Muscle layer of colon (tissue), 2 donors: Measurements from ENCODE around the gene SUPT7L.

Source experiments
- H3K27ac ChIP-seq: one replicate; pipeline ENCODE4 v1.7.0; 2013; ENCODE audit warnings: low read depth, mild to moderate bottlenecking, low read length, moderate library complexity
- H3K27me3 ChIP-seq, 2 donors: one replicate each; pipeline ENCODE4 v1.7.0; 2013; ENCODE audit warnings: low read length in 2 of 2, mild to moderate bottlenecking in 2 of 2; ENCODE audit not compliant: insufficient read depth in 2 of 2, control insufficient read depth in 1 of 2
- H3K36me3 ChIP-seq: one replicate; pipeline ENCODE4 v1.7.0; 2013; ENCODE audit warnings: mild to moderate bottlenecking, low read length; ENCODE audit not compliant: insufficient read depth
- H3K4me1 ChIP-seq: one replicate; pipeline ENCODE4 v1.7.0; 2013; ENCODE audit warnings: mild to moderate bottlenecking, low read length; ENCODE audit not compliant: insufficient read depth
- H3K4me3 ChIP-seq, 2 donors: one replicate each; pipeline ENCODE4 v1.7.0; 2013; ENCODE audit warnings: low read length in 2 of 2, low read depth in 1 of 2, mild to moderate bottlenecking in 1 of 2, moderate library complexity in 1 of 2
- H3K9ac ChIP-seq: one replicate; pipeline ENCODE4 v1.7.0; 2013; ENCODE audit warnings: low read length
- H3K9me3 ChIP-seq: one replicate; pipeline ENCODE4 v1.7.0; 2013; ENCODE audit warnings: mild to moderate bottlenecking, low read length
- donor health status: abdominal sarcoma.
- donor health status: Adenocarcinoma of cecum.

The SUPT7L gene, protein sequence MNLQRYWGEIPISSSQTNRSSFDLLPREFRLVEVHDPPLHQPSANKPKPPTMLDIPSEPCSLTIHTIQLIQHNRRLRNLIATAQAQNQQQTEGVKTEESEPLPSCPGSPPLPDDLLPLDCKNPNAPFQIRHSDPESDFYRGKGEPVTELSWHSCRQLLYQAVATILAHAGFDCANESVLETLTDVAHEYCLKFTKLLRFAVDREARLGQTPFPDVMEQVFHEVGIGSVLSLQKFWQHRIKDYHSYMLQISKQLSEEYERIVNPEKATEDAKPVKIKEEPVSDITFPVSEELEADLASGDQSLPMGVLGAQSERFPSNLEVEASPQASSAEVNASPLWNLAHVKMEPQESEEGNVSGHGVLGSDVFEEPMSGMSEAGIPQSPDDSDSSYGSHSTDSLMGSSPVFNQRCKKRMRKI

DNA sequence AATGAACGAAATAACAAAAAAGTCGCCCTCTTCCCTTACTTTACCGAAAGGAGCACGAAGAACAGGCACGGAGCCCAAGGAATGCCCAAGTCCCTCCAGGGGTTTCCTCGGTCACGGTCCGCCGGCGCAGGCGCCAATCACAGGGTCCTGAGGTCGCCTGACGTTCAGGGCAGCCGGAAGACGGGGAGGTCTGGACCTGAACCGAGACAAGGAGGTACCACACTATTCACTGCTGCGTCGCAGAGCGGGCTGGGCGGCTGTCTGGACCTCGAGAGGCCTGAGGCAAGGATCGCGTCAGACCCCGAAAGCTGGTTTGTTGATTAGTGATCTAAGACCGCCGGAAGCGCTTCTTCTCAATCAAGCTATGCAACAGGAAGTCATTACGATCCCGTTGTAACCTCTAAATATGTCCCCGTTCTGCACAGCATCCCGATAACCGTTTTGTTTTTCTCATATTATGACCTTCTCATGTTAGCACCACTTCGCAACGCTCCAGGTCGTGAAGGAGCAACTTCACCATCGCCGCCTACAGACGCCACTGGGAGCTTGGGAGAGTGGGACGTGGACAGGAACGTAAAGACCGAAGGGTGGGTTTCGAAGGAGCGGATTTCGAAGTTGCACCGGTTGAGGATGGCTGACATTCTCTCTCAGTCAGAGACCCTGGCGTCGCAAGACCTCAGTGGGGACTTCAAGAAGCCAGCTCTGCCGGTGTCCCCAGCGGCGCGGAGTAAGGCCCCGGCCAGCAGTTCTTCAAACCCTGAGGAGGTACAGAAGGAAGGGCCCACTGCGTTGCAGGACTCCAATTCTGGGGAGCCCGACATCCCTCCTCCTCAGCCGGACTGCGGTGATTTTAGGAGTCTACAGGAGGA is at the start of gene SUPT7L, which contains the start of gene SLC4A1AP:
TSS of gene SUPT7L (minus strand) at position 330 of the 869 bp plus-strand sequence. CDS start 1,422 bp downstream, outside the sequence.
TSS of gene SLC4A1AP (plus strand) at position 605 of the 869 bp plus-strand sequence. CDS start at position 631, 26 bp downstream.
- Histone ChIP-seq H3K36me3 (peaks cover 30% of the 10 kb centered on the region), H3K9me3 (no peaks in the 10 kb centered on the region), H3K27me3 (no peaks in the 10 kb centered on the region)

GRCh38 chr2:27713201-27713600 is 49.8 kb upstream of the SUPT7L start:
- Histone ChIP-seq H3K4me3 (no peak overlapping the region), H3K27ac (no peak overlapping the region), H3K9ac (no peak overlapping the region), H3K27me3 (no peaks in the 10 kb centered on the region), H3K4me1 (no peaks in the 10 kb centered on the region), H3K9me3 (no peaks in the 10 kb centered on the region), H3K36me3 (no peaks in the 10 kb centered on the region)

More for the DNA sequence above, at the start of gene SUPT7L, which contains the start of gene SLC4A1AP:
- Histone ChIP-seq H3K9ac (peak within 1 kb of the TSS; percentile 93), H3K4me3 (peak within 1 kb of the TSS; percentile 99), H3K4me1 (peaks cover 23% of the 10 kb centered on the region), H3K27ac (peak within 1 kb of the TSS; percentile 92)

GRCh38 chr2:27712522-27712921 is 49.1 kb upstream of the SUPT7L start:
- no peaks in the 10 kb centered on the region for H3K4me1 ChIP-seq

GRCh38 chr2:27711804-27712203 is 48.4 kb upstream of the SUPT7L start:
- no peak overlapping the region for H3K4me3 ChIP-seq
- H3K27ac ChIP-seq = no peak overlapping the region
- H3K36me3 ChIP-seq = no peaks in the 10 kb centered on the region
- no peak overlapping the region for H3K9ac ChIP-seq
- peaks cover 4% of the 10 kb centered on the region for H3K4me1 ChIP-seq
- no peaks in the 10 kb centered on the region for H3K9me3 ChIP-seq
- H3K27me3 ChIP-seq = no peaks in the 10 kb centered on the region

More at GRCh38 chr2:27712522-27712921, 49.1 kb upstream of the SUPT7L start:
- no peaks in the 10 kb centered on the region for H3K36me3 ChIP-seq
- H3K9me3 ChIP-seq = no peaks in the 10 kb centered on the region
- H3K9ac ChIP-seq = no peak overlapping the region
- H3K4me3 ChIP-seq = no peak overlapping the region
- no peak overlapping the region for H3K27ac ChIP-seq
- no peaks in the 10 kb centered on the region for H3K27me3 ChIP-seq

DNA sequence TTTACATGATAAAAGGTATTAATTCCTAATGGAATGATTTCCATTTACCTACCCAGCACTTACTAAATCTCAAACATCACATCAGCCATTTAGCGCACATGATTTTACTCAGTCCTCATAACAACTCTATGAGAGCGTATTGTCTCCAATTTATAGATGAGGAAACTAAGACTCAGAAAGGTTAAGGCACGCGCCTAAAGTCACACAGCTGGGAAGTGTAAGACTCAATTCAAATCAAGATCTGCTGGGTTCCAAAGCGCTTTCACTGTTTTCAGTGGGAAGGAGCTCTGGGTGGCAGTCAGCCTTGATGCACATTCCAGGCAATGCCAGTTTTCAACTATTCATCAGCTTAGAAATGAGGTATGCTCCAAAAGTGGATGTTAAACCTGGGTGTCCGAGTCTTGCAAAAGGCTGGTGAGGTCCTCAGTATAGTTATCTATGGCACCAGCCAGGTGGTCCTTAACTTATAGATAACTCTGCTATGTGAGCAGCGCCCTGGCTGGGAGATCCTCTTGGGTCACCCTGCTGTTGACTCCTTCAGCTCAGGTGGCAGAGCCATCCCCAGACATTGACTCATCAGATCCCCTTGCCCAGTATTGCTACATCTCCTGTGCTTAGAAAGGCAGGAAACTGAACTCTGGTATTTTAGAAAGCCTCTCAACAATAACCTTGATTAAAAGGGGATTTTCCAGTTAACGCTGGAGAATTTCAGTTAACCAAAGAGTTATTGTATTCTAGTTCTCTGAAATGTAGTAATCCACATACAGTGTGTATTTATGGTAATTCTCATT is 47.4 kb upstream of the SUPT7L start:
- H3K27me3 ChIP-seq = no peaks in the 10 kb centered on the region
- no peak overlapping the region for H3K4me3 ChIP-seq
- H3K27ac ChIP-seq = no peak overlapping the region

DNA sequence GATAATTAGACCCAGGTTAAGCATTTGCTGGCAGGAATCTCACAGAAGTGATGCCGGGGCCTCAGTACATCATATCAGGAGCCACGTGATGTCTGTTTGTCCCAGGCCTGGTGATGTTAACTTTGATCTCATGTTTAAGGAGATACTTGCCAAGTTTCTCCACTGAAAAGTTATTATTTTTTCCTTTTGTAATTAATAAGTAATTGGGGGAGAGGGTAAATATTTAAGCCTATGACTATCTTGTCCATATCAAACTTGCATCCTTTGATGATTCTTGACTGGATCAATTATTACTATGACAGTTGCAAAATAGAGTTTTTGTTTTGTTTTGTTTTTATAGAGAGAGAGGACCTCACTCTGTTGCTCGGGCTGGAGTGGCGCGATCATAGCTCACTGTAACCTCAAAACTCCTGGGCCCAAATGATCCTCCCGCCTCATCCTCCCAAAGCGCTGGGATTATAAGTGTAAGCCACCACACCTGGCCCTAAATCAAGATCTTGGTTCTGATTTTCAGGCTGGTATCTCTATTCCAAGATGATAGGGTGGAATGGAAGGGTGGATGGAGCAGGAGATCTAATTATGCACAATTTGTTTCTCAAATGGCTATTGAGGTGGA is 46.7 kb upstream of the SUPT7L start:
- Histone ChIP-seq H3K9me3 (no peaks in the 10 kb centered on the region), H3K27me3 (no peaks in the 10 kb centered on the region), H3K4me3 (no peak overlapping the region), H3K4me1 (peaks cover 15% of the 10 kb centered on the region), H3K27ac (no peak overlapping the region), H3K36me3 (no peaks in the 10 kb centered on the region), H3K9ac (no peak overlapping the region)

More for the DNA sequence above, 47.4 kb upstream of the SUPT7L start:
- Histone ChIP-seq H3K9me3 (no peaks in the 10 kb centered on the region), H3K4me1 (peaks cover 14% of the 10 kb centered on the region), H3K9ac (no peak overlapping the region), H3K36me3 (no peaks in the 10 kb centered on the region)

DNA sequence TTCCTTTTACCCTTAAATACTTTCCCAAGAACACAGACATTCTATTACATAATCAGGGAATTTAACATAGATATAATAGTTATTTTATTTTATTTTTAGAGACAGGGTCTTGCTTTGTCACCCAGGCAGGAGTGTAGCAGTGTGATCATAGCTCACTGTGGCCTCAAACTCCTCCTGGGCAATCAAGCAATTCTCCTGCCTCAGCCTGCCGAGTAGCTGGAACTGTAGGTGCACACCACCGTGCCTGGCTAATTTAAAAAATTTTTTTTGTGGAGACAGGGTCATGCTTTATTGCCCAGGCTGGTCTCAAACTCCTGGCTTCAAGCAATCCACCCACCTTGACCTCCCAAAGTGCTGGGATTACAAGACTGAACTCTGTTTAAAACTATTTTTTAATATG is 45.9 kb upstream of the SUPT7L start:
- Histone ChIP-seq H3K4me1 (peaks cover 15% of the 10 kb centered on the region), H3K9me3 (no peaks in the 10 kb centered on the region), H3K9ac (no peak overlapping the region), H3K27ac (no peak overlapping the region), H3K4me3 (no peak overlapping the region), H3K27me3 (no peaks in the 10 kb centered on the region), H3K36me3 (no peaks in the 10 kb centered on the region)

- Histone ChIP-seq H3K9ac (no peak overlapping the region), H3K9me3 (no peaks in the 10 kb centered on the region), H3K4me1 (peaks cover 20% of the 10 kb centered on the region), H3K27me3 (no peaks in the 10 kb centered on the region), H3K27ac (no peak overlapping the region), H3K36me3 (no peaks in the 10 kb centered on the region), H3K4me3 (no peak overlapping the region)
These were observed 45.3 kb upstream of the SUPT7L start for GRCh38 chr2:27708666-27709065.

- H3K27me3 ChIP-seq = no peaks in the 10 kb centered on the region
- H3K27ac ChIP-seq = no peak overlapping the region
- no peaks in the 10 kb centered on the region for H3K9me3 ChIP-seq
- no peak overlapping the region for H3K9ac ChIP-seq
- H3K4me1 ChIP-seq = peaks cover 24% of the 10 kb centered on the region
- no peak overlapping the region for H3K4me3 ChIP-seq
- H3K36me3 ChIP-seq = no peaks in the 10 kb centered on the region
These were observed 44.8 kb upstream of the SUPT7L start for GRCh38 chr2:27708257-27708654.

GRCh38 chr2:27707462-27708256 is 44.2 kb upstream of the SUPT7L start:
- Histone ChIP-seq H3K9ac (no peak overlapping the region), H3K27me3 (no peaks in the 10 kb centered on the region), H3K27ac (no peak overlapping the region), H3K4me1 (peaks cover 24% of the 10 kb centered on the region), H3K9me3 (no peaks in the 10 kb centered on the region), H3K36me3 (no peaks in the 10 kb centered on the region), H3K4me3 (no peak overlapping the region)
